ENCODE data around the gene TDRD3.

The TDRD3 gene

GRCh38 chr13:60514891-60515290, 117.9 kb downstream of the TDRD3 start:
- no peaks in the 10 kb centered on the region for H3K4me1 ChIP-seq (ENCODE audit: control insufficient read depth, low read length)
- H3K4me2 ChIP-seq (ENCODE audit: low read length) = no peak overlapping the region
- no peak overlapping the region for H3K27ac ChIP-seq (ENCODE audit: low read depth, low read length)
- TF ChIP-seq CTCF (IDR thresholded peaks at IDR 0.05; ENCODE audit: low read depth, low read length, poor library complexity, severe bottlenecking) (no peak), EZH2phosphoT487 (IDR thresholded peaks at IDR 0.05; ENCODE audit: borderline replicate concordance, low read length) (no peak)
- H3K79me2 ChIP-seq (ENCODE audit: control insufficient read depth, low read length) = no peaks in the 10 kb centered on the region
- H3K36me3 ChIP-seq (ENCODE audit: control insufficient read depth, low read length) = peaks cover 15% of the 10 kb centered on the region
- no peaks in the 10 kb centered on the region for H3F3A ChIP-seq (ENCODE audit: control insufficient read depth, insufficient read depth)
- H4K20me1 ChIP-seq (ENCODE audit: control insufficient read depth, insufficient read depth, low read depth, low read length) = no peaks in the 10 kb centered on the region
- no peaks in the 10 kb centered on the region; the same call in 1 of the 2 replicates for H3K9me3 ChIP-seq (ENCODE audit: control insufficient read depth, insufficient read depth, low read length)
- no peaks in the 10 kb centered on the region for H3K9me2 ChIP-seq (replicated peaks; ENCODE audit: control insufficient read depth, low read length)
- H3K27me3 ChIP-seq (ENCODE audit: control insufficient read depth, low read length) = no peaks in the 10 kb centered on the region
- H3K4me3 ChIP-seq (ENCODE audit: low read length) = no peak overlapping the region

GRCh38 chr13:60519496-60519895, 122.5 kb downstream of the TDRD3 start:
- no peaks in the 10 kb centered on the region for H3K36me3 ChIP-seq (ENCODE audit: control insufficient read depth, low read length)
- H3K9me2 ChIP-seq (replicated peaks; ENCODE audit: control insufficient read depth, low read length) = no peaks in the 10 kb centered on the region

GRCh38 chr13:60520902-60521569, 124.0 kb downstream of the TDRD3 start:
- H3K27ac ChIP-seq (ENCODE audit: low read depth, low read length) = no peak overlapping the region
- no peak for TF ChIP-seq CTCF (IDR thresholded peaks at IDR 0.05; ENCODE audit: low read depth, low read length, poor library complexity, severe bottlenecking)
- TF ChIP-seq EZH2phosphoT487 (IDR thresholded peaks at IDR 0.05; ENCODE audit: borderline replicate concordance, low read length) = no peak
- H3K4me2 ChIP-seq (ENCODE audit: low read length) = no peak overlapping the region
- H3K9me2 ChIP-seq (replicated peaks; ENCODE audit: control insufficient read depth, low read length) = no peaks in the 10 kb centered on the region
- H3F3A ChIP-seq (ENCODE audit: control insufficient read depth, insufficient read depth) = no peaks in the 10 kb centered on the region
- H3K4me1 ChIP-seq (ENCODE audit: control insufficient read depth, low read length) = no peaks in the 10 kb centered on the region
- H3K9me3 ChIP-seq (ENCODE audit: control insufficient read depth, insufficient read depth, low read length) = no peaks in the 10 kb centered on the region
- H3K4me3 ChIP-seq (ENCODE audit: low read length) = no peak overlapping the region
- no peaks in the 10 kb centered on the region for H4K20me1 ChIP-seq (ENCODE audit: control insufficient read depth, insufficient read depth, low read depth, low read length)
- no peaks in the 10 kb centered on the region for H3K36me3 ChIP-seq (ENCODE audit: control insufficient read depth, low read length)
- no peaks in the 10 kb centered on the region for H3K27me3 ChIP-seq (ENCODE audit: control insufficient read depth, low read length)
- H3K79me2 ChIP-seq (ENCODE audit: control insufficient read depth, low read length) = no peaks in the 10 kb centered on the region

More at GRCh38 chr13:60519496-60519895, 122.5 kb downstream of the TDRD3 start:
- H3K4me1 ChIP-seq (ENCODE audit: control insufficient read depth, low read length) = no peaks in the 10 kb centered on the region
- no peaks in the 10 kb centered on the region for H3K9me3 ChIP-seq (ENCODE audit: control insufficient read depth, insufficient read depth, low read length)
- H4K20me1 ChIP-seq (ENCODE audit: control insufficient read depth, insufficient read depth, low read depth, low read length) = no peaks in the 10 kb centered on the region
- no peaks in the 10 kb centered on the region for H3F3A ChIP-seq (ENCODE audit: control insufficient read depth, insufficient read depth)
- no peaks in the 10 kb centered on the region for H3K27me3 ChIP-seq (ENCODE audit: control insufficient read depth, low read length)
- no peak overlapping the region for H3K27ac ChIP-seq (ENCODE audit: low read depth, low read length)
- no peak for TF ChIP-seq EZH2phosphoT487 (IDR thresholded peaks at IDR 0.05; ENCODE audit: borderline replicate concordance, low read length)
- TF ChIP-seq CTCF (IDR thresholded peaks at IDR 0.05; ENCODE audit: low read depth, low read length, poor library complexity, severe bottlenecking) = no peak
- H3K4me2 ChIP-seq (ENCODE audit: low read length) = no peak overlapping the region
- no peaks in the 10 kb centered on the region for H3K79me2 ChIP-seq (ENCODE audit: control insufficient read depth, low read length)
- H3K4me3 ChIP-seq (ENCODE audit: low read length) = no peak overlapping the region
